ENCODE data around the gene IVD. TPM values are rescaled to one million over a fixed set of nuclear protein-coding genes. Genes with fewer than 3 reads are reported as not detected.

The IVD gene
- polyA plus RNA-seq, 1 donor (not counting 4 experiments of a cell fraction or from before 2014, with no cell fraction given) = 13.0 TPM

DNA sequence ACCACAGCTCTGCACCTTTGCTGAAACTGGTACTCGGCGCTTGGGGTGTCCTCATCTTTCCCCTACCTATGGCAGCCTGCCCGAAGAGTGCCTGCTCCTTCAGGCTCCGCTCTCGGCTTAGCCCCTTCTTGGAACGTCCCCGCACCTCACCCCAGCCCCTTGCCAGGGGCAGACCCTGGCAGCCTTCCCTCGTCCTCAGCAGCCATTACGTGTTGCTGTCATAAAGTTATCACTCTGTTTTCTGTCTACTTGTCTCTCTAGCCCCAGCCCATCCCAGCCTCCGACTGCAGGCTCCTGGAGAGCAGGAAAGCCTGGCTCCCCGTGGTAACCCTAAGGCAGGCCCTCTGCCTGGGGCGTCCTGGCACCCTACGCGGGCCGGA, 30.1 kb downstream of the IVD start:
- Histone ChIP-seq H3K9ac (ENCODE audit: control insufficient read depth, extremely low read depth, insufficient read depth, low read length) (no peak overlapping the region), H3K4me2 (ENCODE audit: control insufficient read depth, extremely low read depth, insufficient read depth, low read depth, low read length) (peak overlapping the region; percentile 63), H3K36me3 (ENCODE audit: control insufficient read depth in 2 of 2, extremely low read depth in 1 of 2, insufficient read depth in 2 of 2, low read length in 2 of 2) (no peaks in the 10 kb centered on the region), H3K27ac (ENCODE audit: control insufficient read depth, insufficient read depth, low read length) (no peak overlapping the region), H3K27me3 (ENCODE audit: control insufficient read depth, extremely low read depth, insufficient read depth, low read length) (peaks cover 50% of the 10 kb centered on the region), H3K9me1 (ENCODE audit: control insufficient read depth, extremely low read depth, insufficient read depth, low read length) (no peaks in the 10 kb centered on the region), H3K4me3 (ENCODE audit: control insufficient read depth in 2 of 3, extremely low read depth in 1 of 3, insufficient read depth in 2 of 3, low read depth in 1 of 3, low read length in 3 of 3) (peak overlapping the region; percentile 7 to 32 (median 11)), H3K79me2 (ENCODE audit: control insufficient read depth, insufficient read depth, low read length) (no peaks in the 10 kb centered on the region), H3K4me1 (ENCODE audit: control insufficient read depth, extremely low read depth, insufficient read depth, low read length) (peaks cover 26% of the 10 kb centered on the region), H4K20me1 (ENCODE audit: control insufficient read depth, extremely low read depth, insufficient read depth, low read length) (no peaks in the 10 kb centered on the region), H3K9me3 (ENCODE audit: control insufficient read depth, low read depth, low read length) (no peaks in the 10 kb centered on the region), H2AFZ (ENCODE audit: control insufficient read depth, low read length) (no peak overlapping the region)
- FAIRE-seq (no peak), DNase-seq (ENCODE audit: low read depth, low spot score) (no peak)
- TF ChIP-seq CTCF (optimal IDR thresholded peaks at IDR 0.05 in 1 of 3, IDR thresholded peaks at IDR 0.05 in 1 of 3, conservative IDR thresholded peaks at IDR 0.05 in 1 of 3; ENCODE audit: extremely low read depth in 1 of 3, insufficient read depth in 2 of 3, low read length in 3 of 3) (no peak), EZH2 (IDR thresholded peaks at IDR 0.05; ENCODE audit: low read length) (peak; percentile 79)
- dilution Hi-C loops (cut with MboI; ENCODE audit: extremely low pct_ligation_motif_present, low sequenced_read_pairs) = no loop called here

DNA sequence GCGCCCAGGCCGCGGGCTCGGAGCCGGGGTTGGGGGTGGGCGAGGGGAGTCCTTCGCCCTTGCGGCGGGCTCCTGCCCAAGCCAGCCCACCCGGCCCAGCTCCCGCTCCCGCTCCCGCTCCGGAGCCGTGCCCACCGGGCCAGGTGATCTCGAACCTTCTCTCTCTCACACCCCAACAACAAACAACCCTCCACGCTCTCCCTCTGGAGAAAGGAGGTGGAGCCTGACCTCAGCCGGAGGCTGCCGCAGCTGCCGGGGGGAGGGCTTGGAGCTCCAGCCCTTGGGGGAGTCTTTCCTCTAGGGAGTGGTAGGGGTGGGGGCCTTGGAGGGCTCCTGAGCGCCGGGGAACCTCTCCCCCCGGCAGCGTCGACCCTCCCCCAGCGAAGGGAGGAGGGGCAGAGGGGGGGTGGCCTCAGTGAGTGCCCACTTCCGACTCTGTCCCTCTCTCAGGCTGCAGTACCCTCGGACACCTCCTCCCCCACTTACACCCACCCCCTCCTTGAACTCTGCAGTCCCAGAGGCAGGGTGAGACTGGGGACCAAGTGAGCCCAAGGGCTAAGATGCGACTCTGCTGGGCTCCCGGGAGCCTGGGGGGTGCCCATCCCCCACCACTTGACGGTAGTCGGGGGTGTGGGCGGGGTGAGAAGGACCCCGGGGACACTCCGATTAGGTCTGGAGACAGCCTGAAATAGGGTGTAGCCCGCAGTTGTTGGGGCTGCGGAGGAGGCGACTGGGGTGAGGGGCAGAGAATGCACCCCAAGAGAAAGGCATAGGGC, 30.7 kb downstream of the IVD start:
- peaks cover 26% of the 10 kb centered on the region for H3K4me1 ChIP-seq (ENCODE audit: control insufficient read depth, extremely low read depth, insufficient read depth, low read length)
- H3K27ac ChIP-seq (ENCODE audit: control insufficient read depth, insufficient read depth, low read length) = no peak overlapping the region
- H3K36me3 ChIP-seq (ENCODE audit: control insufficient read depth in 2 of 2, extremely low read depth in 1 of 2, insufficient read depth in 2 of 2, low read length in 2 of 2) = no peaks in the 10 kb centered on the region
- peaks cover 50% of the 10 kb centered on the region for H3K27me3 ChIP-seq (ENCODE audit: control insufficient read depth, extremely low read depth, insufficient read depth, low read length)
- peak overlapping the region; percentile 37 for H2AFZ ChIP-seq (ENCODE audit: control insufficient read depth, low read length)
- dilution Hi-C loops (cut with MboI; ENCODE audit: extremely low pct_ligation_motif_present, low sequenced_read_pairs) = no loop called here
- DNase-seq (ENCODE audit: low read depth, low spot score) (no peak), FAIRE-seq (no peak)
- no peaks in the 10 kb centered on the region for H3K9me1 ChIP-seq (ENCODE audit: control insufficient read depth, extremely low read depth, insufficient read depth, low read length)
- no peak overlapping the region for H3K9ac ChIP-seq (ENCODE audit: control insufficient read depth, extremely low read depth, insufficient read depth, low read length)
- H3K4me3 ChIP-seq (ENCODE audit: control insufficient read depth in 2 of 3, extremely low read depth in 1 of 3, insufficient read depth in 2 of 3, low read depth in 1 of 3, low read length in 3 of 3) = peak overlapping the region; percentile 11 to 32 (median 31)
- H3K4me2 ChIP-seq (ENCODE audit: control insufficient read depth, extremely low read depth, insufficient read depth, low read depth, low read length) = peak overlapping the region; percentile 63
- H3K9me3 ChIP-seq (ENCODE audit: control insufficient read depth, low read depth, low read length) = no peaks in the 10 kb centered on the region
- TF ChIP-seq CTCF (optimal IDR thresholded peaks at IDR 0.05 in 1 of 3, IDR thresholded peaks at IDR 0.05 in 1 of 3, conservative IDR thresholded peaks at IDR 0.05 in 1 of 3; ENCODE audit: extremely low read depth in 1 of 3, insufficient read depth in 2 of 3, low read length in 3 of 3) (no peak), EZH2 (IDR thresholded peaks at IDR 0.05; ENCODE audit: low read length) (no peak)
- no peaks in the 10 kb centered on the region for H4K20me1 ChIP-seq (ENCODE audit: control insufficient read depth, extremely low read depth, insufficient read depth, low read length)
- no peaks in the 10 kb centered on the region for H3K79me2 ChIP-seq (ENCODE audit: control insufficient read depth, insufficient read depth, low read length)

Measured in keratinocyte (primary cell).